LHCN-M2 (cell line): Measurements from ENCODE around the gene TMEM43. TPM values are rescaled to one million over a fixed set of nuclear protein-coding genes. Genes with fewer than 3 reads are reported as not detected.
"Not testable (repeated sequence)": the region's sequence is repeated elsewhere in the genome, so short reads cannot be mapped to it uniquely, and the experiment has no call there.

ENCODE experiments used
- DNase-seq: peaks from one replicate; pipeline ENCODE4 v3.0.0-alpha.2; 2012; ENCODE audit warnings: low read depth
- polyA plus RNA-seq: library from polyadenylated mRNA; unstranded; fragments of >200 nt; gene quantifications from one replicate; pipeline ENCODE4 v1.2.1, GENCODE V29; 2012; ENCODE audit warnings: missing spikeins
- total RNA-seq: library from RNA; depleted of rRNA; stranded (reverse); fragments of >200 nt; gene quantifications from 2 replicates; pipeline ENCODE4 v1.2.3, GENCODE V29; 2014; rRNA removed

Gene TMEM43, protein sequence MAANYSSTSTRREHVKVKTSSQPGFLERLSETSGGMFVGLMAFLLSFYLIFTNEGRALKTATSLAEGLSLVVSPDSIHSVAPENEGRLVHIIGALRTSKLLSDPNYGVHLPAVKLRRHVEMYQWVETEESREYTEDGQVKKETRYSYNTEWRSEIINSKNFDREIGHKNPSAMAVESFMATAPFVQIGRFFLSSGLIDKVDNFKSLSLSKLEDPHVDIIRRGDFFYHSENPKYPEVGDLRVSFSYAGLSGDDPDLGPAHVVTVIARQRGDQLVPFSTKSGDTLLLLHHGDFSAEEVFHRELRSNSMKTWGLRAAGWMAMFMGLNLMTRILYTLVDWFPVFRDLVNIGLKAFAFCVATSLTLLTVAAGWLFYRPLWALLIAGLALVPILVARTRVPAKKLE
- 92.5 and 101 TPM in 2 replicates for total RNA-seq
- polyA plus RNA-seq, result 46.5 TPM

DNA sequence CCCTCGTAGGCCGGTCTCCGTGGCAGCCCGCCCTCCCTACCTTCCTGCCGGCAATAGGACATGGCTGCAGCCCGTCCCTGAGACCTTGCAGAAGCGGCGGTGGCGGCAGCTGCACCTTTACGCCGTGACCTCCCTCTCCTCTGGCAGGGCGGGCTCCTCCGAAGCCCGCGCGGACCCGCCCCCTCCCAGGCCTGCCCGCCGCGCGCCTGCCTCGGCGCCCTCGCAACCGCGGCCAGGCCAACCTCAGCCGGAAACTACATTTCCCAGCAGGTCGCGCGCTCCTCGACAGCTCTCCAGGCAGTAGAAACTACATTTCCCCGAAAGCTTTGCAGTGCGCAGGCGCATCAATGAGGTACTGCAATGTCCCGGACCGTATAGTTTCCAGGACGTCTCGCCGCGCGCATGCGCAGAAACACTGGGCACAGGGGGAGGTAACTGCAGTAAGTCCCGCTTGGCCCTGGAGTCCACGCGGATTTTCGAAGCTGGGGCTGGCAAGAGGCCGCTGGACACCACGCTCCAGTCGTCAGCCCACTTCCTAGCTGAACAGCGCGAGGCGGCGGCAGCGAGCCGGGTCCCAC is at the start of gene TMEM43, which contains the start of gene CHCHD4:
TMEM43 (plus strand) TSS at position 438 of the 578 bp plus-strand sequence. CDS start 142 bp downstream, outside the sequence.
CHCHD4 (minus strand) TSS at position 256 of the 578 bp plus-strand sequence; CDS start at position 62, 194 bp downstream.
- DNase-seq, result peak; percentile 99

DNA sequence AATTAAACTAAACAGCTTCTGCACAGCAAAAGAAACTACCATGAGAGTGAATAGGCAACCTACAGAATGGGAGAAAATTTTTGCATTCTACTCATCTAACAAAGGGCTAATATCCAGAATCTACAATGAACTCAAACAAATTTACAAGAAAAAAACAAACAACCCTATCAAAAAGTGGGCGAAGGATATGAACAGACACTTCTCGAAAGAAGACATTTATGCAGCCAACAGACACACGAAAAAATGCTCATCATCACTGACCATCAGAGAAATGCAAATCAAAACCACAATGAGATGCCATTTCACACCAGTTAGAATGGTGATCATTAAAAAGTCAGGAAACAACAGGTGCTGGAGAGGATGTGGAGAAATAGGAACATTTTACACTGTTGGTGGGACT is 49.6 kb upstream of the TMEM43 start:
- not testable (repeated sequence) for DNase-seq

DNA sequence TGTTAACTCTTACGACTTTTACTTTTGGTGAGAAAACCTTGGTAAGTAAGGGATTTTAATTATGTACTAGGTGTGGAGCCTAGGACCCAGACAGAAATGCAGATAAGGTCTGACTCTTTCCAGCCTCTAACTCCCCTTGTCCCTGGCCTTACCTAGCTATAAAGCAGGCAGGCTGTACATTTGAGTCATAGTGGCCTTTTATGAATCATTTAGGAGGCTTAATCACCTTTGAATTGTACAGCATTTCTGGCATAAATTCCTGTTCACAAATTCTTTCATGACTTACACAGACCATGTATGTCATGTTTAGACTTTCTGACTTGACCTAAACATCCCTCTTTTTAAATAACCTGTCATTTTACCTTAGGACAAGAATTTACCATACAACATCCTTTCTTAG is 47.5 kb upstream of the TMEM43 start:
- DNase-seq, result no peak

DNA sequence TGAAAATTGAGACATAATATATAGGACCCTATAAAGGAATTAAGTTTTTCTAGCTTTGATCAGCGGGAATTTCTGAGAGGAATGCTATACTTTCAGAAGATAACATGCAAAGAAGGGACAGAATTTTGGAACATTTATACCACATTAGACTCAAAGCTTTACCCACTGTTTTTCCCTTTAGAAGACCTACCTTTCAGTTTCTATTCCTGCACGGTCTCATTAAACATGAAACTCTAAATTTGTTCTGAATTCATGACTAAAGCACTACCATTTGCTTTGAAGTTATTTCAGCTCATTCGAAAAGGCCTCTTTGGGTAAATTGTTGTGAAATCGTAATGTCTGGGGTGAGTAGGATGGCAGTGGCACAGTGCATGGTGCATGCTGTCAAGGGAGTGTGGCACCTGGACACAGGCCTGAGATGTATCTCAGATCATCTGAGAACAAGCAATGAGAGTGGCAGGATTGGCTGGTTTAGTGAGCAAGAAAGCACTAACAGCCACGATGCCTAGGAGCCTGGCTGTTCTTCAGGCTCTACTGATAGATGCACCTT is 42.7 kb upstream of the TMEM43 start:
- no peak for DNase-seq

DNA sequence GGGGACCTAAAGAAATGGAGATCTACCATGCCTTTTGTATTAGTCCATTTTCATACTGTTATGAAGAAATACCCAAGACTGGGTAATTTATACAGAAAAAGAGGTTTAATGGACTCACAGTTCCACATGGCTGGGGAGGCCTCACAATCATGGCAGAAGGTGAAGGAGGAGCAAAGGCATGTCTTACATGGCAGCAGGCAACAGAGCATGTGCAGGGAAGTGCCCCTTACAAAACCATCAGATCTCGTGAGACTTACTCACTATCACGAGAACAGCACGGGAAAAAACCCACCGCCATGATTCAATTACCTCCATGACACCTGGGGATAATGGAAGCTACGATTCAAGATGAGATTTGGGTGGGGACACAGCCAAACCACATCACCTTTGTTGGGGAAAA is 37.4 kb upstream of the TMEM43 start:
- DNase-seq, result not testable (repeated sequence)

DNA sequence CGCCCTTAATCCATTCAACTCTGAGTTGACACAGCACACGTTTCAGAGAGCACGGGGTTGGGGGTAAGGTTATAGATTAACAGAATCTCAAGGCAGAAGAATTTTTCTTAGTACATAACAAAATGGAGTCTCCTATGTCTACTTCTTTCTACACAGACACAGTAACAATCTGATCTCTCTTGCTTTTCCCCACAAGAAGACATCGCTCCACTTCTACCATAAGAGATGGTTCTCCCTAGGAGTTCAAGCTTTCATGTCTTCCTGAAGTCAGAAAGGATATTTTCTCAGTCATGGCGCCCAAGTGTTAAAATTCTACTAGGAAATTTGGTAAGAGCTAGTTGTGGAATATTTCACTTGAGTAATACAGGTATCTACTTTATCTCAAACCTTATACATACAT is 32.9 kb upstream of the TMEM43 start:
- DNase-seq, result not testable (repeated sequence)

DNA sequence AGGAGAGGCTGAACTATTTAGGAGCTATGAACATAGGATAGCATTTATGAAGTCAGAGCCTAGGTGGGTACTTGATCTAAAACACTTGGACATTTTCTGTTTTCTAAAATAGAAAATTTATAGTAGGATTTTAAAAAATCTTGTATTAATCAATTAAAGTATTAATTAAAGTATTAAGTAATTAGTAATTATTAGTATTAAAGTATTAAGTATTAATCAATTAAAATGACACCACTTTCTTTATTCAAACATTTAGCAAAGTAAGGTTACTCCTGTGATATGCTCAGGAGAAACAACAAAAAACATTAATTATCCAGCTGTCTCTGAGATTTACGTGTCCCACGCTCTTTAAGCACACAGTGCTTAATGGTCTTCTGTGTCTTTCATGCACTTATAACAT is 32.4 kb upstream of the TMEM43 start:
- no peak for DNase-seq

DNA sequence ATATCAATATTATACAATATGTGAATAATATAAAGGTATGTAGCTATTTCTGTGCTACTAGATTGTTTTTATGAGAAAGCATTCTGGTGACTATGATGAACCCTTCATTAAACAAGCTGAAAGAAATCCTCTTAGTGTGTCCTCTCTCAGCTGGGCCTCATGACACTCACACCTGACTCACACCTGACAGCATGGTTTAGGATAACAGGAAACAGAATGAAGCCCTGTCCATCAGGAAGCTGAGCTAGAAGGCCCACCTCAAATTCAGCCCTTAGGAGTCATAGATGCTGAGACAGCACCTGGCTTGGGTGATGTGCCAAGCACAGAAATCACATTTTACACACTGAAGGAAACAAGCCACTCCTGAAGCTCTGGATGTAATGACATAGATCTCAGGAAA is 31.0 kb upstream of the TMEM43 start:
- DNase-seq, result no peak

DNA sequence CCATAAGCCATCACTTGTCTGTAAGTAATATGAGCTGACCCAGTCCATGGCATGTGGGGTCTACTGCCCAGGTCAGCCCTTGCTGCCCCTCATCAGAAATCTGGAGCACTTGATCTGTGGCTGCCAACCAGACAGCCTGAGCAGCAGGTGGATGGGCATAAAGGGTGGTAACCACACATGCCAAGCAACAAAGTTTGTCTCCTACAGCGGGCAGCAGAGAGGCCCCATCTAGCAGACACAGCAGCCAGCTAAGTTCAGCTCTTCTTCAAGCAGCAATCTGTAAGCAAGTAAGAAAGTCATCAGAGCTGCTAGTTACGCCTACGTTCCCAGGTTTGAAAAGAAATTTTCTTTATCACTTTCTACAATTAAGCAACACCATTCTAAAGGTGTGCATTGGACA is 28.1 kb upstream of the TMEM43 start:
- no peak for DNase-seq

DNA sequence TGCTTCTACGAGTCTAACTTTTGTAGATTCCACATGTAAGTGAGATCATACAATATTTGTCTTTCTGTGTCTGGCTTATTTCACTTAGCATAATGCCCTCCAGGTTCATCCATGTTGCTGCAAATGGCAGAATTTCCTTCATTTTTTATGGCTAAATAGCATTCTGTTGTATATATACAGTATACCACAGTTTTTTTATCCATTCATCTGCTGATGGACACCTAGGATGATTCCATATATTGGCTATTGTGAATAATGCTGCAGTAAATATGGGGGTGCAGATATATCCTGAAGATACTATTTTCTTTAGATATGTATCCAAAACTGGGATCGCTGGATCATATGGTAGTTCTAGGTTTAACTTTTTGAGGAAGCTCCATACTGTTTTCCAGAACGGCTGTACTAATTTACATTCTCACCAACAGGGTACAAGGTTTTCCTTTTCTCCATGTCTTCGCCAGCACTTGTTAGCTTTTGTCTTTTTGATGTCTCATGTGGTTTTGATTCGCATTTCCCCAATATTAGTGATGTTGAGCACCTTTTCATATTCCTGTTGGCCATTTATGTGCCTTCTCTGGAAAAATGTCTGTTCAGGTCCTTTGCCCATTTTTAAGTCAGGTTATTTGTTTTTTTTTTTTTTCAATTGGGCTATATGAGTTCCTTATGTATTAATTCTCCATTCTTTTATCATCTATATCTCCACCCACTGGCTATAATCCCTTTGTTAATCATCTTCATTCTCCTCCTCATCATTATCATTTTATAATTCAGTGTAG is 27.0 kb upstream of the TMEM43 start:
- no peak for DNase-seq

DNA sequence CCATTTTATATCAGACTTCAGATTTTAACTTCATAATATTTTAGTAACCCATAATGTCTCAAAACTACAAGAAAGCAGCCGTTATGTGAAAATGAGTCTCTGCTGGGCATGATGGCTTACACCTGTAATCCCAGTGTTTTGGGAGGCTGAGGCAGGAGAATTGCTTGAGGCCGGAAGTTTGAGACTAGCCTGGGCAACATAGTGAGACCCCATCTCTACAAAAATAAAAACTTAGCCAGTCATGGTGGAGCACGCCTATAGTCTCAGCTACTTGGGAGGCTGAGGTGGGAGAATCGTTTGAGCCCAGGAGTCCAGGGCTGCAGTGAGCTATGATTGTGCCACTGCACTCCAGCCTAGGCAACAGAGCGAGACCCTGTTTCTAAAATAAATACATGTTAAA is 15.0 kb upstream of the TMEM43 start:
- DNase-seq, result not testable (repeated sequence)

DNA sequence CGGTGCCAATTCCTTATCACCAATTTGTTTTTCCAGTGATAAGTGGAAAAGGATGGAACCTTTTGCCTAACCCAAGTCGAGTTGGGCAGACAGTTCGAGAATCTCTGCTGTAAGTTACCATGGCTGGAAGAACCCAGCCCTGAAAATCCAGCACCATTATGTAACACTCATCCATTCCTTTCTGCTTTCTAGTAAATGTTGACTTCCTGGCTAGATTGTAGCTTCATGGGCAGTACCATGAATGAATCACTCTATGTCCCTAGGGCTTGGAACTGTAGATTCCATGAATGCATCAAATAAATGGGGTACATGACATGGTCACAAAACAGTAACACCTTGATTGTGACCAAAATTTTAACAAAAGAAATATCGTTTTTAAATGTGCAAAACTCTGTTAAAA is 14.2 kb upstream of the TMEM43 start:
- DNase-seq, result no peak

DNA sequence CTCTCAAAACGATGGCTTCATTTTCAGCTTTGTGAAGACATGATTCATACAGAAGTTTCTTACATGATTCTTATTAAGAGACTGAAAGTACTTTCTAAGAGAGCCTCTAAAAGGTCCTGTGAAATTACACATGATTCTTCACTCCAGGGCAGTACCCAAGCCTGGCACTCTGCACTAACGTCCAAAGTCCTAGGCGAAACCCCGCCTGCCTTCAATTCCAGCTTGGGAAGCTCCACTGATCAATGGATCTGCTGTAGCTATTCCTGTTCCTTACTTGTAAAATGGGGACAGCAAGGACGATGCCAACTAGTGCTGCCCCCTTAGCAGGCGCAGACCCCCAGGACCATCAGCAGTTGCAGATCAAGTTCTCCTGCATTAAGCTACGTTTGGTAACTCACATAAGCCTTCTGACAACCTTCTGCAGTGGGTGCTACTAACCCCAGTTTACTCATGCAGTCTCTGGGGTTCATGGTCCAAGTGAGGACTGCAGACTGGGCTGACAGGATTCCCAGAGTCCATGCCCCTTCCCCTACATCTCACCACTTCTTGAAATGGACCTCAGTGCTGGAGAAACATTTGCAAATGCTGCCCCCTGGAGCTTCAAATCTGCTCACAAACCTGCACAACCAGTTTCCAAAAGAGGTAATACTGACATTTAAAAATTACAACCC is 10.8 kb upstream of the TMEM43 start:
- DNase-seq, result no peak

DNA sequence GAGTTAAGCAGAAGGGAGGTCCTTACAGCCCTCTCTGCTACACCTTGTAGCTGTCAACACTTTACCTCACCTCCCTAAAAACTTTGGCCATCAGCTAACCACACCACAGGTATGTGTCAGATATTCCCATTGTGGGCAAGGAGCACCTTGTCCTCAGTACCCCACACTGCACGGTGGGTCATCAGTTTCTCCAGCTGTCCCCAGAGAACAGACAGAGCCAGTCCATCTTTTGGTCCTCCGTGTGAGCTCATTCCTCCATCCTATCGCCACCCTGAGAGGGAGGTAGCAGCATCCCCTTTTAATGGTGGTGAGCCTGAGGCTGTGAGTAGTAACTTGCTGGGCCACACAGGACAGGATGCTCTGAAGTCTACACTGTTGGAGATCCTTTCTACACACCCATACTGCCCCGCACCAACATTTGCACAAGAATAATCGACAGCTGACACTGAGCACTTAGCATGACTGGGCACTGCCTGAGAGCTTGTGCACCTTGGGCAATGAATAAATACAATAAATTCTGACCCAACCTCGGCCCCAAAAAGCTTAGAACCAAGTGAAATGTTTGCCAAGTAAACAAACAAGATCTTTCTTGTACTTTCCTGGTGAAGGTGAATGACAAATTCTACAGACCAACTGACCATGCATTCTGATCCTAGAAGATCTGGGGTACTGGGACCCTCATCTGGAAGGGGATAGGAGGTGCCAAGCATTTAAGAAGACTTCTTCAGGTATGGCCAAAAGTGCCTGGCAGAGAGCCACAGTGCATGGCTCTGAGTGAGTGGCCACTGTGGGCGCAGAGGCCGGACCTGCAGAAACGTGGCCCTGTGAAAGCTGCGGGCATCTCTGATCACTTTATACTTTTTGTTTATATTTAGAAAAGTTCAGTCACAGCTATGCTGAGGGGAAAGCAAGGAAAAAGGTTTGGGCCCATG is 7.1 kb upstream of the TMEM43 start:
- DNase-seq, result no peak

DNA sequence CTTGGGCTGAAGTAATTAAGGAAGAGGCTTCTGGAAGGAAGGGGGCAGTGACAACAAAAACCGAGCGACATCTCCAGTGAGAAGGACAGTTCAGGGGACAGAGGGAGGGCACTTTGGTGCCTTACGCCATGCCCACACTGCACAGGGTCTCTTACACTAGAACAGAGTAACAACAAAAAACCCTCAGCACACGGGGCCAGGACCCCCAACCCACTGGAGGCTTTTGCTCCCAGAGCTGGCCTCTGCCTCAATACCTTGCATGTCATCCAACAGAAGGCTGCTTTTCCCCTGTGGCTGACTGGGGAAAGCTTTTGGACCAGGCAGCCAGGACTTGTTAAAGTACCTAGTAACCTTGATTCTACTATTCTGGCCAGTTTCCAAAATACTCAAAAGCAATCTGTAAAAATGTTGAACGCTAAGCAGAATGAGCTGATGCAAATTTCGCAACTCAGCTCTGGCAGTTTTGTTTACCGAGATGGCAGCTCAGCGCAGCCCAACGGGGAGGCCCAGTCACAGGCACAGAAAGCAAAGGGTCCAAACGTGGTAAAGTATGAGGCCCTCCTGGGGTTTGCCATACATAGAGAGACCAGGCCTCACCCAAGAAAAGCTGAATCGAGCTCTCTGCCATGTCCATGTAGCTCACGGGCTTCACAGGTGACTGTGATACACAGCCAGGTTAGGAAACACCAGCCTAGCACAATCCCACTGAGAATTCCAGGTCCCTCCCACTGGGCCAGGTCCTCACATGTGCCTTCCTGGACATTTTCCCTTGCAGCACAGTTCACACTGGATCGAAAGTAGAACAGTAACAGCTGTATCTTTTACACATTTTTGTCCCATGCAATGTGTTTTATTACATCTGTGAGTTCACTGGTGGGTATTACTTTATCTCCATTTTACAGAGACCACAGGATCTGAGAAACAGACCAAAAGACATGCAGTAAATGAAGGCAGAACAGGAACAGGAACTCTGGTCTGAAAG is 6.2 kb upstream of the TMEM43 start:
- no peak for DNase-seq

DNA sequence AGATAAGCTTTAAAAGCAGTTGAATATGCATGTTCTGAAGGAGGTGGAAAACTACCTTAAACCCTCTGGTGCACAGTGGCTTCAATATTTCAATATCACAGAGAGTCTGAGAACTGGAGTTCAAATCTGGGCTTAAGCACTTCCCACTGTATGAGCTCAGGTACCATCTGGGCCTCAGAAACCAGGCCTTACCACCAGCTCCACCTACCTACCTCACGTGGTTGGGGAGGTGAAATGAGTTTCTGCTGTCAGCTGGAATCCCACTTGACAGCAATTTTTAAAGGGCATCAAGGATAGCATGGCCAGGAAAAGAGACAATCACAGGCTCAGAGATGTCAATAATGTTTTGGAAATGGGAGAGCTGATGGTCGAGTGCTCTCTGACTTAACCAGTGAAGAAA is 5.2 kb upstream of the TMEM43 start:
- DNase-seq, result no peak

DNA sequence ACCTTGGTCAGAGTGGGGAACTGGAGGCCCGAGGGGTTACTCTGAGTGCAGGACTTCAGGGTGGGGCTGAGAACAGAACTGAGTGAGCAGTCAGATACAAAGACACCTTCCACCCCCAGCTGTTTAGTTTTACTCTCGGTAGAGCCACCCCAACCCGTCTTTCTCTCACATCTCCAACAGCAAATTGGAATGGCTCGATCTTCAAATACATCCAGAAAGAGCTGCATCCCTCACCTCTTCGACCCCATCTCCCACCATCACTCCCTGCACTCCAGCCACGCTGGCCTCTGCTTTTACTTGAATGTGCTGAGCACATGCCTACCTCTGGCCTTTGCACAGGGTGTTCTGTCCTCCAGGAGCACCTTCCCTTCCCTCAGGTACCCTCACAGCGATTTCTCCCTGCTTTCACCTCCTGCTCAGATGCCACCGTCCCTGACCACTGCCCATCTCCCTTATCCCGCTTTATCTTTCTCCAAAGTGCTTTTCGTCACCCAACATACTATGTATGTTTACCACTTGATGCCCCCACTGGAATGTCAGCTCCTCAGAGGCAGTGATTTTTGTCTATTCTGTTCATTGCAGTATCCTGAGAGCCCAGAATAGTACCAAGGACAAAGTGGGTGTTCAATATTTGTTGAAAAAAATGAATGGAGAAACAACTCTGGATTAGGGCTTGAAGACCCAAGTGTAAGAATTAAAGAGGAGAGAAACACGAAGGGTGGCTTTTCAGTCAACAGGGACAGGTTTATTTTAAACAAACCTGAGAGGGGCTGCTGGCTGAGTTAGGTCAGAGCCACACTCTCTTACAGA is 4.5 kb upstream of the TMEM43 start:
- DNase-seq, result no peak

DNA sequence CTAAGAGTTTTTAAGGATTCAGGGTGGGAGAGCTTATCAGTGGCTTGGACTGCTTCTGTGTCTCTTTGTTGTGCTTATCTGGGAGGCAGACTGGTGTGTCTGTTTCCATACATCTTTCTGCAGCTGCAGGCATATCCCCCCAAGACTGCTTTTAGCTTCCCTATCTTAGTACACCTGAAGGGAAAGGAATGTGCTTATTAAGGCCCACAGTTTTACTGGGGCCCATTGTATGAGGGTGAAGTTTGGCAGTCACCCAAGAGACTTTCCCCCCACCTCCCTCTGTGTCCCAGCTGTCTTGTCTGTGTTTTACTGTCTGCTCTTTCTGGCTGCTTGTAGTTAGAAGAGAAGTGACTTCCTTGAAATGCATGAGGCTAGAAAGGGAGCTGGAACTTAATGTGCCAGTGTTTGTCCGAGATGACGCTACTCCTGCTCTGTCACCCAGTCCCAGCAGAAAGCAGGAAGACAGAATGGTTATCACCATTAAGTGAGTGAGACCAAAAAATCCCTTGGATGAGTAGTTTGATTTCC is 3.9 kb upstream of the TMEM43 start:
- not testable (repeated sequence) for DNase-seq
